ENCODE results near the gene DNAJC1. TPM values are rescaled to one million over a fixed set of nuclear protein-coding genes. Genes with fewer than 3 reads are reported as not detected.

Gene DNAJC1
- total RNA-seq, 1 experiment from 2014 or later: 12.9 TPM

GRCh38 chr10:21975378-21975990 lies 28.0 kb downstream of the DNAJC1 start:
- TF ChIP-seq CTCF (IDR thresholded peaks at IDR 0.05) (no peak), SIN3A (IDR thresholded peaks at IDR 0.05; ENCODE audit: borderline replicate concordance, insufficient read depth, low read depth, low read length) (no peak), POLR2AphosphoS5 (IDR thresholded peaks at IDR 0.05; ENCODE audit: low read depth, low read length) (no peak), TCF7L2 (IDR thresholded peaks at IDR 0.05; ENCODE audit: low read depth, low read length) (no peak), REST (IDR thresholded peaks at IDR 0.05; ENCODE audit: insufficient read depth in 1 of 2, low read depth in 2 of 2, low read length in 1 of 2) (no peak)
- BruUV-seq (replicated peaks): no TSS peak
- Histone ChIP-seq H3K27ac (ENCODE audit: low read length) (no peak overlapping the region), H3K4me3 (ENCODE audit: low read depth in 2 of 2, low read length in 2 of 2) (no peak overlapping the region), H3K9me3 (ENCODE audit: control insufficient read depth, insufficient read depth, low read depth, low read length) (no peaks in the 10 kb centered on the region), H3K4me1 (ENCODE audit: control insufficient read depth, insufficient read depth, low read length) (no peaks in the 10 kb centered on the region), H3K36me3 (ENCODE audit: control insufficient read depth, insufficient read depth, low read length) (no peaks in the 10 kb centered on the region), H3K27me3 (ENCODE audit: control insufficient read depth, insufficient read depth, low read length) (no peaks in the 10 kb centered on the region)
- ATAC-seq: no peak
- no peak for DNase-seq (ENCODE audit: low read depth, low spot score)
- CTCF ChIA-PET: no interaction called here
- in situ Hi-C loops (cut with HindIII; ENCODE audit: low pct_unique_long_range_greater_than_20kb, low sequenced_read_pairs) (no loop called here), intact Hi-C loops (cut with micrococcal nuclease; ENCODE audit: unreplicated experiment) (no loop called here)
- POLR2A ChIA-PET: interaction anchor here (0.7 kb wide), 1 partner anchor 55 kb away, joined by 3 read pairs; no protein-coding TSS in a partner anchor

DNA sequence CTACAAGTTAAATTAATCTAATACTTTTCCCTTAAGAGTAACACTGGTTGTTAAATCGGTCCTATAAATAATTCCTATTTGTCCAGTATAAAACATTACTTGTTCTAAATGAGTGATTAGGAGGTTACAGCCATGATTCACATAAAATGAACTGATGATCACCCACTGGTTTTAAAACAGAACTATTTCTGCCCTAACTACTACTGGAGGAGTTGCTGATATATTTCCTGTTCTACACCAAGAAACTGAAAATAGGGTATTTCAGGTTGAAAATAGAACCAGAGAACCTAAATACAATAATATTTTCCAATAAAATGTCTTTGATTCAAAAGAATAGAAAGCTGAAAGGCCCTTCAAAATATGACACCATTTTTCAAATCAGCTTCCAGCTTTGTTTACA lies 30.9 kb downstream of the DNAJC1 start:
- no peak overlapping the region for H3K4me3 ChIP-seq (ENCODE audit: low read depth in 2 of 2, low read length in 2 of 2)
- ChIA-PET POLR2A (no interaction called here), CTCF (no interaction called here)
- no peaks in the 10 kb centered on the region for H3K9me3 ChIP-seq (ENCODE audit: control insufficient read depth, insufficient read depth, low read depth, low read length)
- H3K4me1 ChIP-seq (ENCODE audit: control insufficient read depth, insufficient read depth, low read length): no peaks in the 10 kb centered on the region
- H3K27ac ChIP-seq (ENCODE audit: low read length): no peak overlapping the region
- no peaks in the 10 kb centered on the region for H3K36me3 ChIP-seq (ENCODE audit: control insufficient read depth, insufficient read depth, low read length)
- no peaks in the 10 kb centered on the region for H3K27me3 ChIP-seq (ENCODE audit: control insufficient read depth, insufficient read depth, low read length)
- intact Hi-C loops (cut with micrococcal nuclease; ENCODE audit: unreplicated experiment): no loop called here
- ATAC-seq (no peak), DNase-seq (ENCODE audit: low read depth, low spot score) (no peak)
- in situ Hi-C loops (cut with HindIII; ENCODE audit: low pct_unique_long_range_greater_than_20kb, low sequenced_read_pairs): no loop called here
- TF ChIP-seq SIN3A (IDR thresholded peaks at IDR 0.05; ENCODE audit: borderline replicate concordance, insufficient read depth, low read depth, low read length) (no peak), REST (IDR thresholded peaks at IDR 0.05; ENCODE audit: insufficient read depth in 1 of 2, low read depth in 2 of 2, low read length in 1 of 2) (no peak), POLR2AphosphoS5 (IDR thresholded peaks at IDR 0.05; ENCODE audit: low read depth, low read length) (no peak), CTCF (IDR thresholded peaks at IDR 0.05) (no peak), TCF7L2 (IDR thresholded peaks at IDR 0.05; ENCODE audit: low read depth, low read length) (no peak)
- BruUV-seq (replicated peaks): no TSS peak

Measured in Panc1 (cell line).